GM18867 (cell line): ENCODE measurements around the gene CACNA1H.
"Not testable (repeated sequence)": the region's sequence is repeated elsewhere in the genome, so short reads cannot be mapped to it uniquely, and the experiment has no call there.

Experiments used
- ATAC-seq: cut with Tn5 transposase; IDR thresholded peaks from one replicate; pipeline ENCODE4 v1.9.1; 2021; ENCODE audit warnings: mild to moderate bottlenecking, moderate library complexity; ENCODE audit not compliant: unreplicated experiment

CACNA1H gene

DNA sequence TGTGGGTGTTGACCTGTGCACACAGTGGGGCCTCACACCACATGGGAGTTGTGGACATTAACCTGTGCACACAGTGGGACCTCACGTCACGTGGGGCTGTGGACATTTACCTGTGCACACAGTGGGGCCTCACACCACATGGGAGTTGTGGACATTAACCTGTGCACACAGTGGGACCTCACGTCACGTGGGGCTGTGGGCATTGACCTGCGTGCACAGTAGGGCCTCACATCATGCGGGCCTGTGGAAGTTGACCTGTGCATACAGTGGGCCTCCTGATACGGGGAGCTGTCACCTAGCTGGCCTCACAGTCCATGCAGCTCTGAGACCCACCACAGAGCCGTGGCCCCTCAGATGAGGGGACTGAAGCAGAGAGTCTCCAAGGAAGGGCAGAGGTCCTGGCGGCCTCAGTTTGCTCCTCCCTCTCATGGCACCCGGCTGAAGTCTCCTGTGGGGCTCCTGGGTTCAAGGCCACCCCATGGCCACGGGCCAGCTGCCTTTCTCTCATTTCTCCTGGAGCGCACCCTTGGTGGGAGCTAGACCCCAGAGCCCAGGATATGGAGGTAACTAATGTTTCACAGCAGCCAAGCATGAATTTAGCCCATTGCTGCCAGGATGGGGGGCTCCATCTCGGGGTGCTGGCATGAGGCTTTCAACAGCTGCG is 21.0 kb downstream of the CACNA1H start:
- ATAC-seq: no peak

DNA sequence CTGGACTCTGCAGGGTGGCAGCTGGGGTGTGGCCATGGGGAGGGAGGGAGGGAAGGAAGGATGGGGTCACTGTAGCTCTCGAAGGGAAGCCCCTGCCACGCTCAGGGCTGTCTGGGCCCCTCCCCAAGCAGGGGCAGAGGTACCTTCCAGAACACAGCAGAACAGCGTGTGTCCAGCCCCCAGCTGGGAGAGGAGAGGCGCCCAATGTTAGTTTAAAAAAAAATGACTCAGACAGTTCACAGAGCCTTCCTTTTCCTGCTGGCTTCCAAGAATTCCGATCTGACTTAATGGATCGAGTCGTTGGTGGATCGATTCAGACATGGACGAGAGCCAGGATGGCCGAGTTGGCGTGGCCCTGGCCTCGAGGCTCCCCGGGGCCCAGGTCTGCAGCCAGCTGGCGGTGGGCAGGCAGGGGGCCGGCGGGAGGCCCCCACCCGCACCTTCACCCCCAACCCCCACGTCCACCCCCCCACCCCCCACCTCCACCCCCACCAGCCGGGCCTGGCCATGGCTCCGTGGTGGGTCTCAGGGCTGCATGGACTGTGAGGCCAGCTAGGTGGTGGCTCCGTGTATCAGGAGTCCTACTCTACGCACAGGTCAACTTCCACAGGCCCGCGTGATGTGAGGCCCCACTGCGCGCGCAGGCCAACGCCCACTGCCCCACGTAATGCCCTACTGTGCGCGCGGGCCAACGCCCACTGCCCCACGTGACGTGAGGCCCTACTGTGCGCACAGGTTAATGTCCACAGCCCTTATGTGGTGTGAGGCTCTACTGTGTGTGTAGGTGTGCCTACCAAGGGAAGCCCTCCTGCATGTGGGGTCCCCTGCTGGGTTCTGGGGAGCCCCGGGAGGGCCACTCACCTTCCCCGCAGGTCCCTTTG is 21.8 kb downstream of the CACNA1H start:
- no peak for ATAC-seq

DNA sequence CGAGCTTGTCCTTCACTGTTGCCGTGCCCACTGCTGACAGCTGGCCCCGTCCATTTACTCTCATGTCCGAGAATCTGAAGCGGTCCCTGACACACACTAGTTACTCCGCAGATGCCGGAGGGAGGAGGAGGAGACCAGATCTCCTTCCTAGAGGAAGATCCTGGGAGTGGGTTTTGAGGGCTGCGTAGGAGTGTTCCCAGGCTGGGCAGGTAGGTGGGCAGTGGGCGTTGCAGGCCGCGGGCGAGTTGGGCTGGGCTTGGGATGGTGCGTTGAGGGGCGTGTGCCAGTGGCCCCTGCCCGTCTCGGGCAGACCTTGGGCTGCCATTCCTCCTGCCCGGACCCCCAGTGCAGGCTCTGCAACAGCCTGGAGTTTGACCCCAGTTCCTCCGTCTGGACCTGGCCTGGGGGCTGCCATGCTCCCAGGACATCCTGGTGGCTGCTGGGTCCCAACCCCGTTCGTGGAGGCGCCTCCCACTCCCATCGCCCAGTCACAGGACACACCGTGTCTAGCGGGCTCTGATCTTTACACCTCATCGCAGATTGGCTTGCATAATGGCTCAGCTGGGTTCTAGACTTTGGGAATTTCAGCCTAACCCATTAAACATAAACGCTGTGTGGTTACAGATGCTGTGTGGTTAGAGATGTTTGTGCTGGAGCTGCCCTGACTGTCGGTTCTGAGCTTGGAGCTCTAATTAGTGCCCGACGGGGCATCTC is 22.8 kb downstream of the CACNA1H start:
- ATAC-seq: no peak

GRCh38 chr16:1176280-1176897 is 23.5 kb downstream of the CACNA1H start:
- no peak for ATAC-seq

DNA sequence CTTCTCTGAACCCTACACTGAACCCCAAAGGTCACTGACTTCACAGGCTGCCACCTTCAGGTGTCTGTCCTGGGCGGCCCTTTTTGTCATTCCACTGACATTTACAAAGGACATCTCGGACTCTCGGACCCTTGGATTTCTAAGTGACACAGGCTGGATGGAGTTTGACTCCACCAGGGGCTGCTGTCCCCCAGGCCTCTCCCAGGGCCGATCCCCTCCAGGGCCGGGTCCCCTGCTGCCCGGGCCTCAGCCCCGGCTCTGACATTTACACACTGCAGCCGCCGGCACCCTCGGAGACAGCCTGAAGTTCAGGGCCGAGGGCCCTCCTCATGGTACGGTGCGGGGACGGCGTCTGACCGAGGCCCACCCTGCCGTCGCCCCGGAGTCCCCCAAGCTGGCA is 24.1 kb downstream of the CACNA1H start:
- ATAC-seq: no peak

DNA sequence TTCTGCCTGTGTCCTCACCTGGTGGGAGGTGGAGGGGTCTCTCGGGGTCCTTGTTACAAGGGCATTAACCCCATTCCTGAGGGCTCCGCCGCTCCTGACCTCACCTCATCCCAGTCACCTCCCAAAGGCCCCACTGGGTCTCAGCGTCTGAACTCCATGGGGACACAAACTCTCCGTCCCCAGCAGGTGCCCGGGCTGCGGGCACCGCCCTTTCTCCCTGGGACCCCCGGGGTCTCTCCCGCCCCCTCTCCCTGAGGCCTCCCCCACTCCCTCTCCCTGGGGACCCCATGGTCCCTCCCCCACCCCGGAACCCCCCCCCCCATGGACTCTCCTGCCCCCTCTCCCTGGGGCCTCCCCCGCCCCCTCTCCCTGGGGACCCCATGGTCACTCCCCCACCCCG is 24.8 kb downstream of the CACNA1H start:
- ATAC-seq: no peak

DNA sequence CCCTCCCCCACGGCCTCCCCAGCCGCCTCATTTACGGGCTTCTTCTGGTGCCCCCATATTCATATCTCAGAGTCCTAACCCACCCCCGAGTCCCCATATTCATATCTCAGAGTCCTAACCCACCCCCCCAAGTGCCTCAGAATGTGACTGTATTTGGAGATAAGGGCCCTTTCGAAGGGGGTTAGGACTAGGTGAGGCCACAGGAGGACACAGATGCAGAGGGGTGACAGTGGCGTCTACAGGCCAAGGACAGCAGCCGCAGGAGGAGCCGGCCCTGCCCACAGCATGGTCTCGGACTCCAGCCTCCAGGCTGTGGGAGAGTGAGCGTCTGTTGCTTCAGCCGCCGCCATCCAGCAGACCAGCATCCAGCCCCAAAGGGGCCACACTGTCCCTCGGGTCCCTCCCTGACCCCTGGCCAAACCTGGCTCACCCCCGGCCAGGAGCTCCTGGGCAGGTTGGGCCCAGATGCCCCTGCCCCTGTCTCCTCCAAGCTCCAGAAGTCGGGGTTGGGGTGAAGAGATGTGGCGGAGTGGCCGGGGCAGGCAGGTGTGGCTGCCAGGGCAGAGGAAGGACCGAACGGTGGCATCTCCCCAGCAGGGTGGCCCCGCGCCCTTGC is 25.5 kb downstream of the CACNA1H start:
- no peak for ATAC-seq

GRCh38 chr16:1180549-1181403 is 27.9 kb downstream of the CACNA1H start:
- no peak for ATAC-seq

DNA sequence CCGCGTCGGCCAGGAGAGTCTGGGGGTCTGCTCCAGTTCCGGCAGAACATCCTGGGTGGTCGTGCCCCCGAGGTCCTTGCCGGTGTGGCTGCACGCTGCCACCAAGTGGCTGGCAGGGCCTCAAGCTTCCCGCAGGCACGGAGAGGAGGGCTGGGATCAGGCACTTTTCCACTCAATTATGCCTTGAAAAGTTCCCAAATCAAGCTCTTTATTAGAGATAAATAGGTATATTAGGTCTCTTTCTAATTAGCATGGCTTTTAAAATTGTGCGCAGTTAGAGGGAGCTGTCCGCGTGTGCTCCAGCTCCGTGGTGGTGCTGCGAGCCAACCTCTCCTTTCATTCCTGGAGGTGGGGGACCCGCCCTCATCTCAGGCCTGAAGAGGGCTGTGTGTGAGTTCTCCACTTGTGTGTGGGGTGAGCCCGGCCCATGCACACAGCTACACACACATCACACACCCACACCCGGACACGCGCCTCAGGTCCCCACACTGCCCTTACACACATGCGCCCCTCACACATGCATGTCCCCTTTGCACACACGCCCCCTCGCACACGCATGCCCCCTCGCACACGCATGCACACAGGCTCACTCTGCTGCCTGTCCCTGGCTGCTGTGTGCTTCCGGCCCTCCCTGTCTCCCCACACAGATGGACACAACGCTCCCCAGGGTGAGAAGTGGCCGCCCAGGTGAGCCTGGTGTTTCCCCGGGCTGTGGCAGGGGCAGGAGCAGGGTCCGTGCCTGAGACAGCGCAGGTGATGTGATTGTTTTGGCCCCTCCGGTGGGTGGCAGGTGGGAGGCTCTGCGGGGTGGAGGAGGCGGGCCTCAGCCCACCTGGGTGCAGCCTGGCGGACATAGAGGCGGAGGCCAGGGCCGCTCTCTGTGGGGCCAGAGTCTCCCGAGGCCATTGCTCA is 28.8 kb downstream of the CACNA1H start:
- ATAC-seq: no peak

DNA sequence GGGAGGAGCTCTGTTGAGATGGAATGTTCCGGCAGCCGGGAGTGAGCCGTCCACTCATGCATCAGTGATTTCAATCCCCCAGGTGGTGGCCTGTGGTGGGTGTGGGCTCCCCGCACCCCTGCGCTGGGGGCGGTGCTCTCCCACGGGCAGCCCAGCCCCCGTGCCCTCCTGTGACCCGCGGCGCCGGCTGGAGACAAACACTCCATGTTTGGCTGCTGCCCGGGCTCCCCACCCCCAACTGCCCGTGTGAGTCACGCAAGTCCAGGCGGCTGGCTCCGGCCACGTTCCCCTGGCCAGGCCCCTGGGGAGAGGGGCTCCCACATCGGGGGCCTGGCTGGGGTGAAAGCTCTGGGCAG is 29.4 kb downstream of the CACNA1H start:
- no peak for ATAC-seq

DNA sequence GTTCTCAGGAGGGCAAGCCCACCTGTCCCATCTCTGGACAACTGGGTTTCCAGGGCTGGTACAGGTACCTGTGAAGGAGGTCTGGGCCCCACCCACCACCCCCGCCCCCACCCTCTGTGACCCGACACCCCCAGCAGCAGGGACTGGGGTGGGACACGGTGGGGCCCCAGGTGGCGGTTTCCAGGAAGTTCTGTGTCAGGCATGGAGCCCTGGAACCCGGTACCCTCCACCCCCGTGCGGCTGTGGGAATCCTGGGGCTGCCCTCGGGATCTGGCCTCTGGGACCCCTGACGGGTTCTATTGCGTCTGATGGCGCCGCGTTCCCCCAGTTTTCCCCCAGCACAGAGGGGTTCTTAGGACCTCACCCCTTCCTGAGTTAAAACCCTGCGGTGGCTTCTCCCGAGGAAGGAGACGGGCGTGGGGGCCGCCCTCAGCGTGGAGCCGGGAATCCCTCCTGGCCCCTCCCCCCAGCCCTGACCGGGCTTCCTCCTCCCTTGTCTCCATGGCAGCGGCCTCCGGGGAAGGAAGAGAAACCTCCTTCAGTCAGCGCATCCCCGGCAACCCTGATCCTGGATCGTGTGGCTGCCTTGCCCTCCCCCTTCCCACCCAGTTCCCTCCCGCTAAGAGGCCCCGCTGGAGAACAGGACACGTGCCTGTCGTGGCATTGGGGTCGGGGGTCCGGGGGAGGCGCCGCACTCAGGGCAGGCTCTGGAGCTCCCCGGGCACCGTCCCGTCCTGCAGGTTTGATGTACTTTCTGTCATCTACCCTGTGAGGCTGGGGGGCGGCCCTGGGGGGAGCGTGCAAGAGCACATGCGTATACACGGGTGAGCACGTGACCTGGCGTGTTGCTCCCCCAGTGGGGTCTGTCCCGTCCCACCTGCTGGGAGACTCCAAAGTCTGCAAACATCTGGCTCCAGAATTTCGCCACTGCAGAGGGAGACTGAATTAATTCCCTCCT is 30.3 kb downstream of the CACNA1H start:
- no peak for ATAC-seq

DNA sequence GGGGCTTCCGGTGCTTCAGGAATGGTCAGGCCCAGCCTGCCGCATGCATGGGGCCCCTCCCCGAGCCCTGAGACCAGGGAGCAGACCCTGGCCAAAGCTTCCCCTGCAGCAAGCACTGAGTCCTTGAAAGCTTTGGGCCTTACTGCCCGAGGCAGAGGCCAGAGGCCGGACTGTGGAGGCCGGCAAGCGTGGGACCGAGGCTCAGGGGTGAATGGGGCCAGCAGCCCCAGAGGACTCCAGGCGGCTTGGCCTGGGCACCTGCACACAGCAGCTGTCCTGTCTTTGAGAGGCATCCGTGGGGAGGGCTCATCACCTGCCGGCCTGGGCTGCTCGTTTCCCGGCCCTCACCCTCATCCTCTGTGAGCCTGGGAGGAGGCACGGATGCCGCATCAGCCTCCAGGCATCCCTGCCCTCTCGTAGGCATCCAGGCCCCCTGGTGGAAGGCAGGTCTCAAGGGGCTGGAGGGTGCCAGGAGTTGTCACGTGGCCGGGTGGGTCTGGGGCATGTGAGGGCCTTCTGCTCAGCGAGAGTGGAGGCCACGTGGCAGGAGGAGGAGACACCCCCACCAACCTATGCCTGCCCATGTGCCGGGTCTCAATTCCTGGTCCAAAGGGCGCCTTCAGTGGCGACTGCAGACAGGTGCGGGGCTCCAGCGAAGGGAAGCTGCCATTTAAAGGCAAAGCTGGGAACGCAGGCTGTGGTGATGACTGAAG is 31.4 kb downstream of the CACNA1H start:
- ATAC-seq: no peak

GRCh38 chr16:1184980-1185379 is 32.1 kb downstream of the CACNA1H start:
- ATAC-seq: no peak

GRCh38 chr16:1185460-1186207 is 32.7 kb downstream of the CACNA1H start:
- not testable (repeated sequence) for ATAC-seq

GRCh38 chr16:1188432-1189189 is 35.7 kb downstream of the CACNA1H start:
- no peak for ATAC-seq

GRCh38 chr16:1189455-1189854 is 36.5 kb downstream of the CACNA1H start:
- no peak for ATAC-seq
